ENCODE measurements around the gene GSG1L. TPM values are rescaled to one million over a fixed set of nuclear protein-coding genes. Genes with fewer than 3 reads are reported as not detected.

Gene GSG1L
- total RNA-seq, 4 donors from 2014 or later = not detected

DNA sequence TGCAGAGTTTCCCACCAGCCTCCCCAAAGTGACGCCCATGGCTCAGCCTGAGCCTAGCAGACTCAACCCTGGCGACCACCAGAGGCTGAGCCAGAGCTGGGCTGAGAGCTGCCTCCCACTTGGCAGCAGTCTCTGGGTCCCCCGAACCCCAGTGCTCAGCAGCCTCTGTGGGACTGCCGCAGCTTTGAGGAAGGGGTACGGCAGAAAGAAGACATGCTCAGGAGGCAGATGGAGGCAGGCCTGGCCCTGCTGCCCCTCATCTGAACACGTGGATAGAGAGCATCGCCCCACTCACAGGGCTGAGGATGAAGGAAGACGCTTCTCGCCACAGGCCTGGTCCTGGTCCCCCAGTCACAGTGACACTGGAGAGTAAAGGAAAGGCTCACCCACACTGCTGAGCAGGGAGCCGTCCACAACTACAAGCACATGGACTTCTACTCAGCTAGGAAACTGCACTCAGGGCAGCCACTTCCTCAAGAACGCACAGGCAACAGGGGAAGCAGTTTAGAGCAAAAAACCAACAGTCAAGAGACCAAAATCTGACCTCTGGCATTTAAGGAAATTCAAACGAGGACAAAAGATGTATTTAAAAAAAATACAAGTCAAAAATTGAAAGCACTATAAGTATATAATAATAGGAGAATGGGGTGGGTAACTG, 45.2 kb upstream of the GSG1L start:
- peak in 1 of 3 donors; percentile 44 for DNase-seq
- peaks cover 0 to 97% (median 5%) of the 10 kb centered on the region in 3 donors for H3K36me3 ChIP-seq
- H3K27me3 ChIP-seq = no peaks in the 10 kb centered on the region
- no peak for TF ChIP-seq POLR2A (IDR thresholded peaks at IDR 0.05)
- TF ChIP-seq, protein P1, sequence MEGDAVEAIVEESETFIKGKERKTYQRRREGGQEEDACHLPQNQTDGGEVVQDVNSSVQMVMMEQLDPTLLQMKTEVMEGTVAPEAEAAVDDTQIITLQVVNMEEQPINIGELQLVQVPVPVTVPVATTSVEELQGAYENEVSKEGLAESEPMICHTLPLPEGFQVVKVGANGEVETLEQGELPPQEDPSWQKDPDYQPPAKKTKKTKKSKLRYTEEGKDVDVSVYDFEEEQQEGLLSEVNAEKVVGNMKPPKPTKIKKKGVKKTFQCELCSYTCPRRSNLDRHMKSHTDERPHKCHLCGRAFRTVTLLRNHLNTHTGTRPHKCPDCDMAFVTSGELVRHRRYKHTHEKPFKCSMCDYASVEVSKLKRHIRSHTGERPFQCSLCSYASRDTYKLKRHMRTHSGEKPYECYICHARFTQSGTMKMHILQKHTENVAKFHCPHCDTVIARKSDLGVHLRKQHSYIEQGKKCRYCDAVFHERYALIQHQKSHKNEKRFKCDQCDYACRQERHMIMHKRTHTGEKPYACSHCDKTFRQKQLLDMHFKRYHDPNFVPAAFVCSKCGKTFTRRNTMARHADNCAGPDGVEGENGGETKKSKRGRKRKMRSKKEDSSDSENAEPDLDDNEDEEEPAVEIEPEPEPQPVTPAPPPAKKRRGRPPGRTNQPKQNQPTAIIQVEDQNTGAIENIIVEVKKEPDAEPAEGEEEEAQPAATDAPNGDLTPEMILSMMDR (IDR thresholded peaks at IDR 0.05) = no peak
- no peak overlapping the region for H3K4me3 ChIP-seq
- no peaks in the 10 kb centered on the region for H3K4me1 ChIP-seq
- no peaks in the 10 kb centered on the region for H3K9me3 ChIP-seq
- no peak overlapping the region for H3K27ac ChIP-seq

DNA sequence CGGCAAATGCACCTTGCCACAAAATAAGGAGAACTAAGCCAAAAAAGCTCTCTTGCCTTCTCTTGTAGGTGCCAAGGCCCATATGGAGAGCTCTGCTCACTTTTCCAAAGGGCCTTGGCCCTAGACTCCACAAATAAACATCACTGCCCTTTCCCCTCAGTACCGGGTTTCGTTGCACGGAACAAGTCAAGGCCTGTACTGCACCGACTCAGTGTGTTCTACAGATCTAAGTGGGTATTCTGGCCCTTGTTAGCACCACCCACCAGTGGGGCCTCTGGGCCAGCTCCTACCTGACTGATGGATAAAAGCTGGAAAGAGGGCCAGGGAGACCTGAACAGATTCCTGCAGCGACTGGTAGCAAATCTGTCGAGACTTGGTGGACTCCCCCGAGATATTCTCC, 43.7 kb upstream of the GSG1L start:
- Histone ChIP-seq H3K27me3 (no peaks in the 10 kb centered on the region), H3K36me3 (peaks cover 0 to 99% (median 5%) of the 10 kb centered on the region in 3 donors), H3K4me3 (no peak overlapping the region), H3K9me3 (no peaks in the 10 kb centered on the region), H3K27ac (no peak overlapping the region), H3K4me1 (no peaks in the 10 kb centered on the region)
- TF ChIP-seq, protein P1 (IDR thresholded peaks at IDR 0.05) = no peak
- peak in 1 of 3 donors; percentile 29 for DNase-seq

DNA sequence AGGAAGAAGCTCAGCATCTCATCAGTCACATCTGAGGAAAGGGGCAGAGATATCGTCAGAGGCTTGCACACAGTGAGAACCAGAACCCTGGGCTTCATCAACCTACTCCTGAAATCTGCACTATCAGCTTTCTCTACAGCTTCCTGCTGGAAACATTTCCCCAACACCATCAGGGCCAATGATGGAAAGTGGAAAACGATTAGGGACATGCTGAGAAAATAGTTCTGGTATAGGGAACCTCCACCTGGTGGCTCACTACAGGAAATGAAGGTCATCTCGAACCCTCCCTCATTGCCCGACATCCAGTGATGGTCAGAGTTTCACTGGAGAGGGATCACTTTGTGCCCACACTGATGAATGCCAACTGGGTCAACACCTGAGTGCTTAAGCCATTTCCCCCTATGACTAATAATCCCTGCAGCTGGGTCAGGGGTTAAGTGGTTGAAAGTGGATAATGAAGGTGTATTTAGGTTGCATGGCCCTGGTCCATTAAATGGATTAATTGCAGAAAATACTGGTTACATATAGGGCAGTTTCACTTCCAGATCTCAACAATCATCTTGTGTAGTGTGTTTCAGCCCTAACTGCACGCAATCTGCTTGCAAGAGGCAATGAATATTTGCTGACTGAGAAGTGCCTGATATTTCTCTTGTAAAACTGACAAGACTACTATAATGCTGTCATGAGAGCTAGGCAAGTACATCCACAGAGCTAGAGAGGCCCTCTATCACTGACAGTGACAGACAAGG, 43.1 kb upstream of the GSG1L start:
- TF ChIP-seq, protein P1 (IDR thresholded peaks at IDR 0.05) = no peak
- no peak for TF ChIP-seq POLR2A (IDR thresholded peaks at IDR 0.05)
- Histone ChIP-seq H3K36me3 (peaks cover 0 to 99% (median 5%) of the 10 kb centered on the region in 3 donors), H3K4me1 (no peaks in the 10 kb centered on the region), H3K27ac (no peak overlapping the region), H3K27me3 (no peaks in the 10 kb centered on the region), H3K9me3 (no peaks in the 10 kb centered on the region), H3K4me3 (no peak overlapping the region)
- peak in 1 of 3 donors; percentile 13 for DNase-seq

DNA sequence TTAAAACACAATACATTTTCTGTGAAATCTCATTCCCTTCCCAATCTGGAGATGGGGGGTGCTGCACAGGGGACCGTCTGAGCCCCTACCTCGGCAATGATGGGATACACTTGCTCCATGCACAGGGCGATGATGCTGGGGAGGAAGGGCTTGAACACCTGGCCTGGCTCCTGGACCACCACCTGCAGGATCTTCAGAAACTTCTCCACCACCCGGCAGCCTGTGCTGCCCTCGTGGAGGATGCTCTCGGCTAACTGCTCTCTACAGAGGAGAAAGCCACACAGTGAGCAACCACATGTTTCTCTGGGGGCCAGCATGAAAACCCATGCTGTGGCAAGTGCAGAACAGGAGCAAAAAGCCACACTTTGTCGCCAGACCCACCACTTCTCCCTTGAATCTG, 42.4 kb upstream of the GSG1L start:
- peak in 2 of 3 donors; percentile 22 to 32 for DNase-seq
- no peak overlapping the region for H3K4me3 ChIP-seq
- TF ChIP-seq POLR2A (IDR thresholded peaks at IDR 0.05) = no peak
- TF ChIP-seq, protein P1 (IDR thresholded peaks at IDR 0.05) = no peak
- H3K36me3 ChIP-seq = peaks cover 0 to 99% (median 5%) of the 10 kb centered on the region in 3 donors
- H3K27me3 ChIP-seq = no peaks in the 10 kb centered on the region
- no peaks in the 10 kb centered on the region for H3K4me1 ChIP-seq
- H3K9me3 ChIP-seq = no peaks in the 10 kb centered on the region
- no peak overlapping the region for H3K27ac ChIP-seq

DNA sequence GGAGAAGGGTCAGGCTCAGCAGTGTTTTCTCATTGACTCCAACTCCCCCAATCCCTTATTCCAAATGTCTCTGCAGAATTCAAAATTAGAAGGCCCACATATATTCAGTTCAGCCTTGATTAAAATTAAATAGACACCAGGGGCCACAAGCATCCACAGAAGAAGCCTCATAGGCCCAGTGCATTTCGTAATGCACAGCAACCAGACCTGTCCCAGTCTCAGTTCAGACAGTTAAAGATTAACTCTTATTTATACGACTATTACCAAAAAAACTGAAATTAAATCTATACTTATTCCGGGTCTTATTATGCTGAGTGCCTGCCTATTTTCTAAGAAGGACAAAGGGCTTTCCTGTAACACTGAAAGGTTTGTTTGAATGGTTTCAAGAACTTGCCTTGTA, 41.8 kb upstream of the GSG1L start:
- DNase-seq = peak in 1 of 3 donors; percentile 0
- H3K4me1 ChIP-seq = no peaks in the 10 kb centered on the region
- no peak for TF ChIP-seq POLR2A (IDR thresholded peaks at IDR 0.05)
- TF ChIP-seq, protein P1 (IDR thresholded peaks at IDR 0.05) = no peak
- H3K4me3 ChIP-seq = no peak overlapping the region
- peaks cover 0 to 99% (median 5%) of the 10 kb centered on the region in 3 donors for H3K36me3 ChIP-seq
- no peaks in the 10 kb centered on the region for H3K9me3 ChIP-seq
- H3K27me3 ChIP-seq = no peaks in the 10 kb centered on the region
- no peak overlapping the region for H3K27ac ChIP-seq
